Lower leg skin (tissue), 3 donors: ENCODE data around the gene GPC3.

Source experiments
- CTCF ChIP-seq, 3 donors: fragments of 450-650 bp; IDR thresholded peaks; one replicate each; pipeline ENCODE4 v1.5.1; 2016; ENCODE audit warnings: antibody characterized with exemption in 3 of 3, mild to moderate bottlenecking in 3 of 3, moderate library complexity in 2 of 3
- POLR2A ChIP-seq, 2 donors: fragments of 450-650 bp; IDR thresholded peaks; one replicate each; pipeline ENCODE4 v1.6.1; 2016 to 2017; ENCODE audit warnings: antibody characterized with exemption in 2 of 2, mild to moderate bottlenecking in 1 of 2, moderate library complexity in 1 of 2

GRCh38 chrX:133513123-133513522 lies 472.3 kb downstream of the GPC3 start:
- no peak for TF ChIP-seq CTCF (IDR thresholded peaks at IDR 0.05)
- no peak for TF ChIP-seq POLR2A (IDR thresholded peaks at IDR 0.05)
